ENCODE results near the gene FOXN3. TPM values are rescaled to one million over a fixed set of nuclear protein-coding genes. Genes with fewer than 3 reads are reported as not detected.
A peak's percentile ranks its signal among the peaks of the same experiment; 100 is the strongest.

The FOXN3 gene
- total and polyA plus RNA-seq, 2 donors (not counting 3 experiments of a cell fraction or from before 2014, with no cell fraction given): 16.9 to 41.8 TPM

DNA sequence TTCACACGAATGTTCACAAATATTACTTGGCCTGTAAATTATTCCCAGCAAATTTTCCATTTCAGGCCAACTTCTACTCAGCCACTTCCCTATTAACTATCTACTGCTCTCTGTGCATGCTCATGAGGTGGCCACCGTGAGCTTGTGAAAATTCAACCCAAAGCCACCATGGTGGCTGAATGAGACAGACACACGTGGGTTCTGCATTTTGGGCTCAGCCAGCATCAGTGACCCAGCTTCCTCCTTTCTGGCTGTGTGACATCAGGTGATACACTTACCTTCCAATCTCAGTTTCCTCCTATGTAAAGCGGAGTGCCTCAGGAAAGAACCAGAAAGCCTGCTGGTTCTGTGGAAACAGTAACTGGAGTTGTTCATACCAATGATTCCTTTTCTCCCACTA lies 175.8 kb downstream of the FOXN3 start:
- peaks cover 0 to 2% of the 10 kb centered on the region in 2 experiments for H3K36me3 ChIP-seq (ENCODE audit: control insufficient read depth in 2 of 2, extremely low read depth in 1 of 2, insufficient read depth in 2 of 2, low read length in 2 of 2)
- intact Hi-C loops (cut with micrococcal nuclease) (loop anchor here (5.0 kb wide), 2 partner anchors 176 to 676 kb away; partner anchors contain the start of gene FOXN3), dilution Hi-C loops (cut with MboI; ENCODE audit: extremely low pct_ligation_motif_present, low sequenced_read_pairs) (no loop called here)
- peaks cover 5% of the 10 kb centered on the region for H4K20me1 ChIP-seq (replicated peaks; ENCODE audit: control insufficient read depth, extremely low read depth, insufficient read depth, low read length)
- no peaks in the 10 kb centered on the region for H3K79me2 ChIP-seq (ENCODE audit: control insufficient read depth, insufficient read depth, low read length)
- no TSS peak for BruUV-seq (replicated peaks)
- no peaks in the 10 kb centered on the region for H3K27me3 ChIP-seq (ENCODE audit: control insufficient read depth in 2 of 2, insufficient read depth in 2 of 2, low read length in 2 of 2)
- H3K9me3 ChIP-seq (replicated peaks; ENCODE audit: control insufficient read depth, insufficient read depth, low read length): no peaks in the 10 kb centered on the region
- H3K4me3 ChIP-seq (replicated peaks in 1 of 3; ENCODE audit: insufficient read depth in 1 of 3, low read depth in 1 of 3, low read length in 3 of 3): no peak overlapping the region
- ChIA-PET CTCF (interaction anchor here (1.2 to 1.5 kb wide), 4 partner anchors 10 to 200 kb away, joined by 3 to 4 read pairs (median 4); no protein-coding TSS in a partner anchor), POLR2A (no interaction called here)
- no peak overlapping the region for H3K27ac ChIP-seq (ENCODE audit: insufficient read depth, low read depth, low read length)
- no peak overlapping the region for H2AFZ ChIP-seq (ENCODE audit: low read depth, low read length)
- H3K4me1 ChIP-seq (ENCODE audit: control insufficient read depth, extremely low read depth, insufficient read depth, low read length): peaks cover 17% of the 10 kb centered on the region
- H3K9me1 ChIP-seq (replicated peaks; ENCODE audit: control insufficient read depth, extremely low read depth, insufficient read depth, low read length): peaks cover 6% of the 10 kb centered on the region
- no peak overlapping the region for H3K9ac ChIP-seq (replicated peaks; ENCODE audit: extremely low read depth, insufficient read depth, low read length)
- FAIRE-seq (no peak), DNase-seq (ENCODE audit: low read depth, low spot score) (no peak)
- H3K4me2 ChIP-seq (ENCODE audit: insufficient read depth, low read length): no peak overlapping the region
- TF ChIP-seq GATA2 (IDR thresholded peaks at IDR 0.05; ENCODE audit: insufficient read depth, insufficient read length, low read depth, low read length) (no peak), POLR2A (IDR thresholded peaks at IDR 0.05; ENCODE audit: low read depth, low read length) (no peak), EZH2 (IDR thresholded peaks at IDR 0.05; ENCODE audit: borderline replicate concordance, low read depth, low read length, severe bottlenecking) (no peak), MYC (IDR thresholded peaks at IDR 0.05; ENCODE audit: low read depth, low read length) (no peak)
- TF ChIP-seq, protein P1, sequence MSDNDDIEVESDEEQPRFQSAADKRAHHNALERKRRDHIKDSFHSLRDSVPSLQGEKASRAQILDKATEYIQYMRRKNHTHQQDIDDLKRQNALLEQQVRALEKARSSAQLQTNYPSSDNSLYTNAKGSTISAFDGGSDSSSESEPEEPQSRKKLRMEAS (IDR thresholded peaks at IDR 0.05; ENCODE audit: insufficient read depth, insufficient read length): no peak

DNA sequence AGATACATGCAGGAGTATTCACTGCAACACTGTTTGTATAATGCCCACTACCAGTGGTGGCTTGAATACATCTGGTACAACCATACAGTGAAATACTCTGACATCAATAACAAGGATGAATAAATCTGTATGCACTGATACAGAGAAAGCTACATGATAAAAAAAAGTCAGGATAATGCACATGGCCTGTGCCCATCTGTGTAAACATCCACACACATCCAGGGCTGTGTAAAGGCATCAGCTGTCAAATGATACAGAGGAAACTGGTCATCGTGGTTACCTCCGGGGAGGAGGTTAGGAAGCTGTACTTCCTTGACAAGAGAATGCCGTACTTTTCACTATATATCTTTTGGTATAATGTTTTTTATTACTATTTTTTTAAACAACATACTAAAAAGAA lies 176.6 kb downstream of the FOXN3 start:
- H3K9ac ChIP-seq (replicated peaks; ENCODE audit: extremely low read depth, insufficient read depth, low read length): no peak overlapping the region
- no peaks in the 10 kb centered on the region for H3K9me3 ChIP-seq (replicated peaks; ENCODE audit: control insufficient read depth, insufficient read depth, low read length)
- no peak overlapping the region for H3K4me3 ChIP-seq (replicated peaks in 1 of 3; ENCODE audit: insufficient read depth in 1 of 3, low read depth in 1 of 3, low read length in 3 of 3)
- peaks cover 0 to 2% of the 10 kb centered on the region in 2 experiments for H3K36me3 ChIP-seq (ENCODE audit: control insufficient read depth in 2 of 2, extremely low read depth in 1 of 2, insufficient read depth in 2 of 2, low read length in 2 of 2)
- intact Hi-C loops (cut with micrococcal nuclease): loop anchor here (5.0 kb wide), 2 partner anchors 177 to 677 kb away; partner anchors contain the start of gene FOXN3
- peaks cover 6% of the 10 kb centered on the region for H3K9me1 ChIP-seq (replicated peaks; ENCODE audit: control insufficient read depth, extremely low read depth, insufficient read depth, low read length)
- no peak for TF ChIP-seq POLR2A (IDR thresholded peaks at IDR 0.05; ENCODE audit: low read depth, low read length)
- TF ChIP-seq, protein P2, sequence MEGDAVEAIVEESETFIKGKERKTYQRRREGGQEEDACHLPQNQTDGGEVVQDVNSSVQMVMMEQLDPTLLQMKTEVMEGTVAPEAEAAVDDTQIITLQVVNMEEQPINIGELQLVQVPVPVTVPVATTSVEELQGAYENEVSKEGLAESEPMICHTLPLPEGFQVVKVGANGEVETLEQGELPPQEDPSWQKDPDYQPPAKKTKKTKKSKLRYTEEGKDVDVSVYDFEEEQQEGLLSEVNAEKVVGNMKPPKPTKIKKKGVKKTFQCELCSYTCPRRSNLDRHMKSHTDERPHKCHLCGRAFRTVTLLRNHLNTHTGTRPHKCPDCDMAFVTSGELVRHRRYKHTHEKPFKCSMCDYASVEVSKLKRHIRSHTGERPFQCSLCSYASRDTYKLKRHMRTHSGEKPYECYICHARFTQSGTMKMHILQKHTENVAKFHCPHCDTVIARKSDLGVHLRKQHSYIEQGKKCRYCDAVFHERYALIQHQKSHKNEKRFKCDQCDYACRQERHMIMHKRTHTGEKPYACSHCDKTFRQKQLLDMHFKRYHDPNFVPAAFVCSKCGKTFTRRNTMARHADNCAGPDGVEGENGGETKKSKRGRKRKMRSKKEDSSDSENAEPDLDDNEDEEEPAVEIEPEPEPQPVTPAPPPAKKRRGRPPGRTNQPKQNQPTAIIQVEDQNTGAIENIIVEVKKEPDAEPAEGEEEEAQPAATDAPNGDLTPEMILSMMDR (IDR thresholded peaks at IDR 0.05; ENCODE audit: extremely low read depth in 1 of 2, insufficient read depth in 1 of 2, low read depth in 1 of 2, low read length in 2 of 2): no peak
- TF ChIP-seq, protein P1 (IDR thresholded peaks at IDR 0.05; ENCODE audit: insufficient read depth, insufficient read length): no peak
- no peak for TF ChIP-seq EZH2 (IDR thresholded peaks at IDR 0.05; ENCODE audit: borderline replicate concordance, low read depth, low read length, severe bottlenecking)
- peak; percentile 41 for TF ChIP-seq FOS (IDR thresholded peaks at IDR 0.05; ENCODE audit: borderline replicate concordance, insufficient read depth, low read length)
- no peak for TF ChIP-seq GATA2 (IDR thresholded peaks at IDR 0.05; ENCODE audit: insufficient read depth, insufficient read length, low read depth, low read length)
- peak; percentile 22 for TF ChIP-seq POLR2AphosphoS5 (IDR thresholded peaks at IDR 0.05; ENCODE audit: insufficient read depth, low read depth, low read length)
- no peak for TF ChIP-seq JUN (IDR thresholded peaks at IDR 0.05; ENCODE audit: borderline replicate concordance, insufficient read depth, insufficient read length, low read depth)
- no peak for TF ChIP-seq MYC (IDR thresholded peaks at IDR 0.05; ENCODE audit: low read depth, low read length)
- no TSS peak for BruUV-seq (replicated peaks)
- dilution Hi-C loops (cut with MboI; ENCODE audit: extremely low pct_ligation_motif_present, low sequenced_read_pairs): no loop called here
- CTCF ChIA-PET: interaction anchor here (1.2 to 1.5 kb wide), 3 partner anchors 9 to 200 kb away, joined by 3 to 4 read pairs (median 4); no protein-coding TSS in a partner anchor
- peaks cover 5% of the 10 kb centered on the region for H4K20me1 ChIP-seq (replicated peaks; ENCODE audit: control insufficient read depth, extremely low read depth, insufficient read depth, low read length)
- FAIRE-seq: peak; percentile 43
- H2AFZ ChIP-seq (ENCODE audit: low read depth, low read length): no peak overlapping the region
- no peaks in the 10 kb centered on the region for H3K27me3 ChIP-seq (ENCODE audit: control insufficient read depth in 2 of 2, insufficient read depth in 2 of 2, low read length in 2 of 2)
- POLR2A ChIA-PET: no interaction called here
- DNase-seq (ENCODE audit: low read depth, low spot score): peak; percentile 22
- peak overlapping the region; percentile 54 for H3K27ac ChIP-seq (ENCODE audit: insufficient read depth, low read depth, low read length)
- H3K79me2 ChIP-seq (ENCODE audit: control insufficient read depth, insufficient read depth, low read length): no peaks in the 10 kb centered on the region
- H3K4me1 ChIP-seq (ENCODE audit: control insufficient read depth, extremely low read depth, insufficient read depth, low read length): peaks cover 17% of the 10 kb centered on the region
- H3K4me2 ChIP-seq (ENCODE audit: insufficient read depth, low read length): peak overlapping the region; percentile 25
